ENCODE data around the gene LMBRD1. TPM values are rescaled to one million over a fixed set of nuclear protein-coding genes. Genes with fewer than 3 reads are reported as not detected.

LMBRD1 gene
- total and polyA plus RNA-seq, 2 of the 13 experiments (the other 11 are each of a cell fraction or from before 2014, with no cell fraction given) = 18.9 to 21.5 TPM

DNA sequence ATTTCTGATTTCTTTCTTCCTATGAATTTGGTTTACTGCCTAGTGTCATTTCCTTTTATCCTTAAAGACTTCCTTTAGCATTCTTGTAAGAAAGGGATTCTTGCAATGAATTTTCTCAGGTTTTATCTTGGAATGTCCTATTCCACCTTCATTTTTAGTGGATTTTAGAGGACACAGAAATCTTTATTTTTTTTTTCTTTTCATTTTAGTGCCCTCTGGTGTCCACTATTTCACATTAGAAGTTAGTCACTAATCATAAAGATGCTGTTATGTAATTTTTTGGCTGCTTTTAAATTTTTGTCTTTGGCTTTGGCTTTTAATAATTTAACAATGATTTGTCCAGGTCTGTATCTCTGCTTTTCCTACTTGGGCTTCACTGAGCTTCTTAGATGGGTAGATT lies 28.1 kb downstream of the LMBRD1 start (continued):
- no peak for TF ChIP-seq IKZF5 (CRISPR knock-in tag; IDR thresholded peaks at IDR 0.05)
- TF ChIP-seq CENPBD1 (CRISPR knock-in tag; IDR thresholded peaks at IDR 0.05; ENCODE audit: borderline replicate concordance, low read depth) = no peak
- no peak for TF ChIP-seq ZNF282 (IDR thresholded peaks at IDR 0.05; ENCODE audit: partially characterized antibody)
- TF ChIP-seq IKZF4 (CRISPR knock-in tag; IDR thresholded peaks at IDR 0.05; ENCODE audit: borderline replicate concordance, low read depth, not compliant biosample characterization) = no peak
- TF ChIP-seq PHF5A (CRISPR knock-in tag; IDR thresholded peaks at IDR 0.05; ENCODE audit: low read depth, unreplicated experiment) = no peak
- TF ChIP-seq ZMYM3 (CRISPR knock-in tag; IDR thresholded peaks at IDR 0.05) = no peak
- TF ChIP-seq, protein P1, sequence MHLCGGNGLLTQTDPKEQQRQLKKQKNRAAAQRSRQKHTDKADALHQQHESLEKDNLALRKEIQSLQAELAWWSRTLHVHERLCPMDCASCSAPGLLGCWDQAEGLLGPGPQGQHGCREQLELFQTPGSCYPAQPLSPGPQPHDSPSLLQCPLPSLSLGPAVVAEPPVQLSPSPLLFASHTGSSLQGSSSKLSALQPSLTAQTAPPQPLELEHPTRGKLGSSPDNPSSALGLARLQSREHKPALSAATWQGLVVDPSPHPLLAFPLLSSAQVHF (CRISPR knock-in tag; IDR thresholded peaks at IDR 0.05) = no peak
- no peak for TF ChIP-seq SMC3 (IDR thresholded peaks at IDR 0.05; ENCODE audit: low read length)

GRCh38 chr6:69763763-69764162 lies 33.0 kb downstream of the LMBRD1 start:
- ChIA-PET CTCF (ENCODE audit: low intra/inter-chr PET ratio, low total read pairs) (no interaction called here), POLR2A (no interaction called here)
- Histone ChIP-seq H3K27me3 (ENCODE audit: control insufficient read depth in 1 of 2, insufficient read depth in 2 of 2, low read length in 2 of 2) (no peaks in the 10 kb centered on the region), H3K4me2 (ENCODE audit: low read depth, low read length) (no peak overlapping the region), H3K4me3 (replicated peaks in 1 of 3; ENCODE audit: insufficient read depth in 1 of 3, low read depth in 2 of 3, low read length in 3 of 3) (no peak overlapping the region), H3K79me2 (ENCODE audit: insufficient read depth, low read length) (no peaks in the 10 kb centered on the region), H3K27ac (ENCODE audit: extremely low read length, insufficient read depth, low read length) (no peak overlapping the region), H4K20me1 (ENCODE audit: insufficient read depth, low read length) (no peaks in the 10 kb centered on the region), H3K9me3 (ENCODE audit: low read length) (no peaks in the 10 kb centered on the region), H2AFZ (ENCODE audit: low read length) (no peak overlapping the region), H3K36me3 (replicated peaks in 1 of 2; ENCODE audit: control insufficient read depth in 1 of 2, insufficient read depth in 2 of 2, low read length in 2 of 2) (no peaks in the 10 kb centered on the region), H3K4me1 (ENCODE audit: insufficient read depth, low read length) (no peaks in the 10 kb centered on the region), H3K9ac (ENCODE audit: insufficient read depth, low read depth, low read length) (no peak overlapping the region)
- no TSS peak for BruUV-seq (replicated peaks)
- DNase-seq (ENCODE audit: low spot score) = no peak
- ATAC-seq = no peak
- WGBS (ENCODE audit: low lambda C conversion rate) = 97% methylated on average over 3 of the region's 3 CpGs
- in situ Hi-C loops (cut with HindIII; ENCODE audit: extremely low pct_ligation_motif_present, low pct_unique_long_range_greater_than_20kb) = no loop called here
- intact Hi-C loops (cut with micrococcal nuclease; ENCODE audit: unreplicated experiment) = no loop called here
- no peak for FAIRE-seq
- TF ChIP-seq ZNF570 (CRISPR knock-in tag; IDR thresholded peaks at IDR 0.05; ENCODE audit: borderline replicate concordance) (no peak), ZNF607 (CRISPR knock-in tag; IDR thresholded peaks at IDR 0.05; ENCODE audit: borderline replicate concordance) (no peak), ZNF224 (CRISPR knock-in tag; IDR thresholded peaks at IDR 0.05) (no peak), NFKB2 (CRISPR knock-in tag; IDR thresholded peaks at IDR 0.05; ENCODE audit: borderline replicate concordance) (no peak), DRAP1 (CRISPR knock-in tag; IDR thresholded peaks at IDR 0.05) (no peak), ZNF451 (CRISPR knock-in tag; IDR thresholded peaks at IDR 0.05) (no peak), ZNF589 (CRISPR knock-in tag; conservative IDR thresholded peaks at IDR 0.05) (no peak), ZNF781 (CRISPR knock-in tag; IDR thresholded peaks at IDR 0.05; ENCODE audit: borderline replicate concordance, not compliant biosample characterization) (no peak), UBTF (CRISPR knock-in tag; IDR thresholded peaks at IDR 0.05) (no peak), CEBPG (CRISPR knock-in tag; IDR thresholded peaks at IDR 0.05) (no peak), RFXANK (CRISPR knock-in tag; IDR thresholded peaks at IDR 0.05) (no peak), DR1 (CRISPR knock-in tag; IDR thresholded peaks at IDR 0.05) (no peak)

All from HepG2 (cell line).